Lower leg skin (tissue), 4 donors: ENCODE data around the gene RPTOR. TPM values are rescaled to one million over a fixed set of nuclear protein-coding genes. Genes with fewer than 3 reads are reported as not detected.
A peak's percentile ranks its signal among the peaks of the same experiment; 100 is the strongest.
"Not testable (repeated sequence)": the region's sequence is repeated elsewhere in the genome, so short reads cannot be mapped to it uniquely, and the experiment has no call there.

Experiments
- DNase-seq, 2 donors: peaks; one replicate each; pipeline ENCODE4 v3.0.0-alpha.2; 2019; ENCODE audit warnings: low spot score in 2 of 2
- H3K4me3 ChIP-seq: fragments of 200-600 bp; sonication (generic); 2 replicates; pipeline ENCODE4 v1.5.1; 2017; ENCODE audit warnings: mild to moderate bottlenecking, low read depth; ENCODE audit not compliant: poor library complexity, severe bottlenecking
- CTCF ChIP-seq, 3 donors: fragments of 450-650 bp; IDR thresholded peaks; one replicate each; pipeline ENCODE4 v1.5.1; 2016; ENCODE audit warnings: antibody characterized with exemption in 3 of 3, mild to moderate bottlenecking in 3 of 3, moderate library complexity in 2 of 3
- POLR2A ChIP-seq, 2 donors: fragments of 450-650 bp; IDR thresholded peaks; one replicate each; pipeline ENCODE4 v1.6.1; 2016 to 2017; ENCODE audit warnings: antibody characterized with exemption in 2 of 2, mild to moderate bottlenecking in 1 of 2, moderate library complexity in 1 of 2
- WGBS, 2 donors: methylation state at CpG; one replicate each; pipeline ENCODE4 v1.1.5; 2018; 5-methylcytosine and 5-hydroxymethylcytosine counted together
- intact Hi-C: fragments of 100-400 bp; cut with DNase I; formaldehyde crosslinking; loops from one replicate; pipeline ENCODE4 v1.15.0; 2023; ENCODE audit warnings: low total_unique reads
- total RNA-seq, 4 donors: library from RNA; depleted of rRNA; stranded (reverse); fragments of >200 nt; gene quantifications; one replicate each; pipeline ENCODE4 v1.1.0, GENCODE V29; 2016

RPTOR gene
- total RNA-seq, 4 donors from 2014 or later = 30.7 to 68.2 (median 39.8) TPM

- TF ChIP-seq POLR2A (IDR thresholded peaks at IDR 0.05) = no peak
- TF ChIP-seq CTCF (IDR thresholded peaks at IDR 0.05) = no peak
- intact Hi-C loops = no loop called here
- H3K4me3 ChIP-seq = no peak overlapping the region
- 73 to 77% methylated on average over 9 of the region's 9 CpGs for WGBS, 2 donors
- DNase-seq = peak in 1 of 2 donors; percentile 80
Measured at GRCh38 chr17:80569924-80570323, 25.3 kb downstream of the RPTOR start.

- WGBS, 2 donors = 77 to 91% methylated on average over 6 of the region's 6 CpGs
- intact Hi-C loops = no loop called here
- TF ChIP-seq POLR2A (IDR thresholded peaks at IDR 0.05) = no peak
- no peak for TF ChIP-seq CTCF (IDR thresholded peaks at IDR 0.05)
- DNase-seq = peak in 1 of 2 donors; percentile 56
- no peak overlapping the region for H3K4me3 ChIP-seq
Measured at GRCh38 chr17:80573701-80574100, 29.1 kb downstream of the RPTOR start.

GRCh38 chr17:80574496-80574895 is 29.9 kb downstream of the RPTOR start:
- intact Hi-C loops = no loop called here
- no peak overlapping the region for H3K4me3 ChIP-seq
- TF ChIP-seq CTCF (IDR thresholded peaks at IDR 0.05) = no peak
- TF ChIP-seq POLR2A (IDR thresholded peaks at IDR 0.05) = no peak
- peak in 1 of 2 donors; percentile 34 for DNase-seq
- 72 to 96% methylated on average over 3 to 4 of the region's 4 CpGs for WGBS, 2 donors

- WGBS, 2 donors = 28% methylated on average over 17 of the region's 17 CpGs
- intact Hi-C loops = loop anchor here (5.0 kb wide), 1 partner anchor 148 kb away; no protein-coding TSS in a partner anchor
- peak in 2 of 3 donors; percentile 62 to 88 for TF ChIP-seq CTCF (IDR thresholded peaks at IDR 0.05)
- no peak for TF ChIP-seq POLR2A (IDR thresholded peaks at IDR 0.05)
- DNase-seq = peak; percentile 61 to 95
- H3K4me3 ChIP-seq = no peak overlapping the region
Measured at GRCh38 chr17:80575057-80575875, 30.6 kb downstream of the RPTOR start.

- intact Hi-C loops = loop anchor here (5.0 kb wide), 1 partner anchor 151 kb away; no protein-coding TSS in a partner anchor
- peak in 1 of 2 donors; percentile 36 for DNase-seq
- WGBS, 2 donors = 88 to 90% methylated on average over 14 of the region's 14 CpGs
Measured at GRCh38 chr17:80577876-80578570, 33.4 kb downstream of the RPTOR start.

GRCh38 chr17:80578668-80579388 is 34.2 kb downstream of the RPTOR start:
- H3K4me3 ChIP-seq = not testable (repeated sequence)
- peak in 1 of 2 donors; percentile 69 for DNase-seq
- WGBS, 2 donors = 94 to 96% methylated on average over 15 of the region's 15 CpGs
- intact Hi-C loops = loop anchor here (5.0 kb wide), 1 partner anchor 152 kb away; no protein-coding TSS in a partner anchor

More at GRCh38 chr17:80577876-80578570, 33.4 kb downstream of the RPTOR start:
- TF ChIP-seq POLR2A (IDR thresholded peaks at IDR 0.05) = no peak
- TF ChIP-seq CTCF (IDR thresholded peaks at IDR 0.05) = no peak
- H3K4me3 ChIP-seq = no peak overlapping the region
